MM.1S (cell line): Measurements from ENCODE around the gene PHF21B.

Source experiments
- CTCF ChIP-seq: fragments of 300-600 bp; sonication (generic); IDR thresholded peaks from 2 replicates; pipeline ENCODE4 v1.5.1; 2016; ENCODE audit warnings: antibody characterized with exemption, low read length, mixed read lengths
- EZH2 ChIP-seq: fragments of 300-600 bp; sonication (generic); optimal IDR thresholded peaks from 2 replicates; pipeline ENCODE3; 2017; ENCODE audit warnings: low read depth, mild to moderate bottlenecking, antibody characterized with exemption, low read length, mixed read lengths

GRCh38 chr22:44839061-44839460, 170.7 kb downstream of the PHF21B start:
- no peak for TF ChIP-seq CTCF
- TF ChIP-seq EZH2: no peak
